Measurements from ENCODE around the gene NDUFS2. TPM values are rescaled to one million over a fixed set of nuclear protein-coding genes. Genes with fewer than 3 reads are reported as not detected.

Gene NDUFS2
- total RNA-seq, 2 donors from 2014 or later: 83.5 to 100.0 TPM

GRCh38 chr1:161258439-161259344, 56.5 kb downstream of the NDUFS2 start, which contains the start of gene PCP4L1:
TSS of gene PCP4L1 (plus strand) at chr1:161258745. CDS start at chr1:161258975, 230 bp downstream.
- no peaks in the 10 kb centered on the region for H3K36me3 ChIP-seq (ENCODE audit: control insufficient read depth, insufficient read depth, low read length)
- Mint-ChIP-seq H3K36me3 (ENCODE audit: low read depth) (peaks cover 7% of the 10 kb centered on the region), H3K27me3 (ENCODE audit: insufficient read depth) (peaks cover 59% of the 10 kb centered on the region), H3K27ac (no peak within 1 kb of the TSS), H3K4me1 (peaks cover 37% of the 10 kb centered on the region), H3K9me3 (peaks cover 26% of the 10 kb centered on the region), H3K4me3 (peak within 1 kb of the TSS; percentile 58)
- H3K4me3 ChIP-seq (ENCODE audit: low read length): peak within 1 kb of the TSS; percentile 77
- peak; percentile 94 for DNase-seq
- TF ChIP-seq CTCF (conservative IDR thresholded peaks at IDR 0.05): peak; percentile 20
- H3K9ac ChIP-seq (ENCODE audit: extremely low read depth, low read length, poor library complexity, severe bottlenecking): no peak within 1 kb of the TSS
- H3K9me3 ChIP-seq (ENCODE audit: control insufficient read depth, low read length): peaks cover 26% of the 10 kb centered on the region
- H3K4me1 ChIP-seq (ENCODE audit: control insufficient read depth, insufficient read depth, low read length): peaks cover 4% of the 10 kb centered on the region
- peaks cover 38% of the 10 kb centered on the region for H3K27me3 ChIP-seq (ENCODE audit: control insufficient read depth, insufficient read depth, low read length, poor library complexity, severe bottlenecking)
- H3K27ac ChIP-seq (ENCODE audit: low read depth, low read length): no peak within 1 kb of the TSS
- 6 to 8% methylated on average over 27 to 62 of the region's 62 CpGs for WGBS, 2 experiments (ENCODE audit: insufficient coverage in 1 of 2, insufficient read length in 1 of 2)

- peak overlapping the region; percentile 77 for H3K4me3 ChIP-seq (ENCODE audit: low read length)
Observed at GRCh38 chr1:161259345-161259702, 57.2 kb downstream of the NDUFS2 start.

DNA sequence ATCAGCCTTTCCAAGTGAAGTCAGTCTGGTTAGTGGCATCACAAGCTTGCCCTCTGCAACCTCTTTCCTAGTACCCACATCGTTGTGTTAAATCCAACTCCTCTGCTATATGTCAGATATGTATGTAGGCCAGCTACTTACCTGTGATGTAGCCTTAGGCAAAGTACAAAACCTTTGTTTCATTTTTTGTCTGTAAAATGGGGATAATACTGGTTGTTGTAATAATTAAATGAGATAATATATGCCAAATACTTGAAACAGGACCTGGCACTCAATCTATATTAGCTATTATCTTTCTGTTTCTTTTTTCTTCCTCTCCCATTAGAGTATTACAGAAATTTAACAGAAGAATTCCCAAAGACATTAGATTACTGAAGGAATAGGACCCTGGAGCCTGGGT, 57.6 kb downstream of the NDUFS2 start:
- H3K36me3 Mint-ChIP-seq (ENCODE audit: low read depth): peaks cover 7% of the 10 kb centered on the region
- Histone ChIP-seq H3K27ac (ENCODE audit: low read depth, low read length) (no peak overlapping the region), H3K36me3 (ENCODE audit: control insufficient read depth, insufficient read depth, low read length) (no peaks in the 10 kb centered on the region), H3K4me3 (ENCODE audit: low read length) (no peak overlapping the region), H3K4me1 (ENCODE audit: control insufficient read depth, insufficient read depth, low read length) (peaks cover 4% of the 10 kb centered on the region), H3K9ac (ENCODE audit: extremely low read depth, low read length, poor library complexity, severe bottlenecking) (no peak overlapping the region), H3K9me3 (ENCODE audit: control insufficient read depth, low read length) (peaks cover 26% of the 10 kb centered on the region), H3K27me3 (ENCODE audit: control insufficient read depth, insufficient read depth, low read length, poor library complexity, severe bottlenecking) (peaks cover 38% of the 10 kb centered on the region)
- H3K4me3 Mint-ChIP-seq: peak overlapping the region; percentile 58
- H3K9me3 Mint-ChIP-seq: peaks cover 26% of the 10 kb centered on the region
- DNase-seq: no peak
- peaks cover 62% of the 10 kb centered on the region for H3K27me3 Mint-ChIP-seq (ENCODE audit: insufficient read depth)
- no peak overlapping the region for H3K27ac Mint-ChIP-seq
- WGBS, 2 experiments (ENCODE audit: insufficient coverage in 1 of 2, insufficient read length in 1 of 2): 94% methylated on average over 1 of the region's 1 CpG; no CpG with 5 or more reads in 1 of the 2 experiments
- TF ChIP-seq CTCF (conservative IDR thresholded peaks at IDR 0.05): no peak
- peaks cover 37% of the 10 kb centered on the region for H3K4me1 Mint-ChIP-seq

More at GRCh38 chr1:161259345-161259702, 57.2 kb downstream of the NDUFS2 start:
- H3K27ac ChIP-seq (ENCODE audit: low read depth, low read length): no peak overlapping the region
- WGBS, 2 experiments (ENCODE audit: insufficient coverage in 1 of 2, insufficient read length in 1 of 2): 65 to 82% methylated on average over 2 to 6 of the region's 6 CpGs
- H3K9me3 Mint-ChIP-seq: peaks cover 26% of the 10 kb centered on the region
- peaks cover 38% of the 10 kb centered on the region for H3K27me3 ChIP-seq (ENCODE audit: control insufficient read depth, insufficient read depth, low read length, poor library complexity, severe bottlenecking)
- peak overlapping the region; percentile 58 for H3K4me3 Mint-ChIP-seq
- peaks cover 59% of the 10 kb centered on the region for H3K27me3 Mint-ChIP-seq (ENCODE audit: insufficient read depth)
- H3K9ac ChIP-seq (ENCODE audit: extremely low read depth, low read length, poor library complexity, severe bottlenecking): no peak overlapping the region
- H3K36me3 ChIP-seq (ENCODE audit: control insufficient read depth, insufficient read depth, low read length): no peaks in the 10 kb centered on the region
- H3K27ac Mint-ChIP-seq: no peak overlapping the region
- no peak for TF ChIP-seq CTCF (conservative IDR thresholded peaks at IDR 0.05)
- H3K9me3 ChIP-seq (ENCODE audit: control insufficient read depth, low read length): peaks cover 26% of the 10 kb centered on the region
- H3K36me3 Mint-ChIP-seq (ENCODE audit: low read depth): peaks cover 7% of the 10 kb centered on the region
- DNase-seq: no peak
- peaks cover 4% of the 10 kb centered on the region for H3K4me1 ChIP-seq (ENCODE audit: control insufficient read depth, insufficient read depth, low read length)
- H3K4me1 Mint-ChIP-seq: peaks cover 37% of the 10 kb centered on the region
